EH (cell line): ENCODE data around the gene RPS14.

Experiments used
- DNase-seq: peaks from one replicate; pipeline ENCODE4 v3.0.0-alpha.2; 2015; ENCODE audit warnings: low read depth

Gene RPS14

DNA sequence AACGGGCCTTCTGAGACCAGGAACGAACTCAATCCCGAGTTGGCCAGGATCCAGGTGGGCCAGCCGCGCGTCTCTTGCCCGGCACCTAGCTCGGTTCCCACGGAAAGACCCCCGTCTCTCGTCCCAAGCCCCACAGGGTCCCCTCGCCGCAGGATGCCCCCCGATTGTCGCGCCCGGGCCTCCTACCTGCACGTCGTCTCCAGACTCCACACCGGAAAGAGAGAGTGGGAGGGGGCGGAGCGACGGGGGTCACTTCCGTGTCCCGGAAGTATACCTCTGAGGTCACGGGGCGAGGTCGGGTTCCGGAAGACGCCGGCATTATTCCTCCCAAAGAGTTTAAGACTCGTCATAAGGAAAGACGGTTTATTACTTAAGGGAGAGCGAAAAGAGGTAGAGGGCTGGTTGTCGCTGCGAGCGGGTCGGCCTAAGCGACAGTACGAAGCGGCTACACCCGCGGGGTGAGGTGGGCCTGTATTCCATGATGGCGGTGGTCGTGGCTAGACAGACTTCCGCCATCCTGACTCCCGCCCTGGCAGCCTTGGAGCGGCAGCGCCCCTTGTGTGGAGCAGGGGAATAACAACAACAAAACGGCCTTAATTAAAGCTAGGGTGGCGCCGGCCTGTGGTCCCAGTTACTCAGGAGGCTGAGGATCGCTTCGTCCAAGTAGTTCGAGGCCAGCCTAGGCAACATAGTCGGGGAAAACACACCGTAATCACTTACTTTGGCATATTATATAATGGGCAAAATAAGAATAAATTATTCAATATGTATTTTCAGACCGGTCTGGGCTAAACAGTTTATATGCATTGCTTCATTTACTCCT, at the start of gene RPS14:
Gene RPS14, minus strand, starts transcription at position 223 of the 823 bp plus-strand sequence. CDS start 2,006 bp downstream, outside the sequence.
- DNase-seq: peak; percentile 94

DNA sequence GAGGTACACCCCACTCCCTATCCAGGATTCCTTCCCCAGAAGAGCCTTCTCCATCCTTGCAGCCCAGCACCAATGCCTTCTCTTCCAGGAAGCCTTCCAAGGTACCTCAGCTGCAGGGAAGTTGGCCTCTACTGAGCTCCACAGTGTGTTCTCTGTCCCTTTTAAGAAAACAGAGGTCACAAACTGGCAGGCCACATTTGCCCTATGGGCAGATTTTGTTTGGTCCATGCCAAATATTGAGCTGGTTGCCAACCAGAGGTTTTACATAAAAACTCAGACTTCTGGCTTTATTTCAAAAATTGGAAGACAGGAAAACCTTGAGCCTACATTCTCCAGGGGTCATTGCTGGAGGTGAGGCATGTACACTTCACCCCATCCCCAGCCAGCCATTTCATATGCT, 49.4 kb upstream of the RPS14 start:
- DNase-seq: no peak

- no peak for DNase-seq
Measured at GRCh38 chr5:150498501-150498900, 49.0 kb upstream of the RPS14 start.

DNA sequence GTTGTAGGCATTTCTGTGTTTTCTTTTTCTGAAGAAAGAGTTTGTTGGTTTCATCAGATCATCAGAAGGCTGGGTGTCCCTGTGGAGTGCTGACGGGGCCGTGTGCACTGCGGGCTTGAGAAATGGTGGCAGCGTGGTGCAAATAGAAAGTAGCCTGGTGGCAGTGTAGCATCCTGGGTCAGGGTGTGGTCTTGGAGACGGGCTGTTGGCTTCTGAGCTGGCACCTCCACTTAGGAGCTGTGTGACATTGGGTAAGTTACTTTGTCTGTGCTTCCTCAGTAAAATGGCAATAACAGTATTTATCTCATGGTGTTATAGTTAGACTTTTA, 48.4 kb upstream of the RPS14 start:
- no peak for DNase-seq

GRCh38 chr5:150497274-150497988, 47.9 kb upstream of the RPS14 start:
- DNase-seq: peak; percentile 92

DNA sequence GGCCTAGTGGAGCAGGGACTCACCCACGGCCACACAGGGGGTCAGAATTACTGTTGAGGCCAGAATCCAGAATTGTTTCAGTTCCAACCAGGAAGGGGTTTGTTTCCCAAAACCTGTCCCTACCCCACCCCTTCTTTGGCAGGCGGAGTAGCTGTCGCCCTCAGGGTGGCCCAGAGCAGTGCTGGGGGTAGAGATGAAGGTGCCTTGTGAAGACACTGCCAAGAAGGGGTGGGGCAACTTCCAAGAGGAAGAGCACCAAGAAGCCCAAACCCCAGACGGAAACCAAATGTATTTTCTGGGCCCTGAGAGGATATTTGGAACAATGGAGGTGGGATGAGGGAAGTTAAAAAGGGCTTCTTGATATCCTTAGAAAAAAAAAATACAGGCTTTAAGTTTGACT, 47.0 kb upstream of the RPS14 start:
- DNase-seq: no peak

DNA sequence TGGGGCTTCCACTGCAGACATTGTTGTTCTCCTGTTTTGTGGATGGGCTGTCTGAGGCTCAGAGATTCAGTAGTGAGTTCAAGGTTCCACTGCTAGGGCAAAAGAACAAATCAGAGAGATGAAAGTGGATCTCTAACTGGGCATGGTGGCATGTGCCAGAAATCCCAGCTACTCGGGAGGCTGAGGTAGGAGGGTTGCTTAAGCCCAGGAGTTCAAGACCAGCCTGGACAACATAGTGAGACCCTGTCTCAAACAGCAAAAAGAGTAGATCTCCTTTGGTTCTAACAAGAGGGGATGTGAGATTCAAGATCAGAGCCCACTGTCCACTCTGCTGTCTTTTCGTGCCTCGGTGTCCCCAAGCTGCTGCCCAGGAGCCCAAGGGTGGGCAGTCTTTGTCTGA, 46.6 kb upstream of the RPS14 start:
- DNase-seq: no peak

DNA sequence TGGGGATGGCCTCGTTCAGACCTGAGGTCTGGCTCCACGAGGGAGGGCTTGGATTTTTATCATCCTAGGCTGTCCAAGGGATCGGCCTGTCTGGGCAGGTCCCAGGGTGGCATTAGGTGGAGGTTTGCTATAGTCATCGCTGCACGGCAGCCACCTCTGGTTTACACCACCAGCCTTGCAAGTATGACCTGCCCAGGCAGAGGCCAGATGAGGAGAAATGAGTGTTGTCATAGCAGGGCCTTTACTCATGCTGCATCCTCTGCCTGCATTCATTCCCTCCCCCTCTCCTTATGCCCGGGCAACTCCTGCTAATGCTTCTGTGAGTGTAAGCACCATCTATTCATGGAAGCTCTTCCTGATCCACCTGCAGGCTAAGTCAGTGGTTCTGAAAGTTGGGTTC, 43.1 kb upstream of the RPS14 start:
- peak; percentile 86 for DNase-seq

- DNase-seq: no peak
Measured at GRCh38 chr5:150491876-150492275, 42.3 kb upstream of the RPS14 start.

GRCh38 chr5:150490754-150491153, 41.2 kb upstream of the RPS14 start:
- DNase-seq: no peak

GRCh38 chr5:150490296-150490669, 40.7 kb upstream of the RPS14 start:
- no peak for DNase-seq

- DNase-seq: peak; percentile 72
Measured at GRCh38 chr5:150489360-150490295, 40.1 kb upstream of the RPS14 start.

DNA sequence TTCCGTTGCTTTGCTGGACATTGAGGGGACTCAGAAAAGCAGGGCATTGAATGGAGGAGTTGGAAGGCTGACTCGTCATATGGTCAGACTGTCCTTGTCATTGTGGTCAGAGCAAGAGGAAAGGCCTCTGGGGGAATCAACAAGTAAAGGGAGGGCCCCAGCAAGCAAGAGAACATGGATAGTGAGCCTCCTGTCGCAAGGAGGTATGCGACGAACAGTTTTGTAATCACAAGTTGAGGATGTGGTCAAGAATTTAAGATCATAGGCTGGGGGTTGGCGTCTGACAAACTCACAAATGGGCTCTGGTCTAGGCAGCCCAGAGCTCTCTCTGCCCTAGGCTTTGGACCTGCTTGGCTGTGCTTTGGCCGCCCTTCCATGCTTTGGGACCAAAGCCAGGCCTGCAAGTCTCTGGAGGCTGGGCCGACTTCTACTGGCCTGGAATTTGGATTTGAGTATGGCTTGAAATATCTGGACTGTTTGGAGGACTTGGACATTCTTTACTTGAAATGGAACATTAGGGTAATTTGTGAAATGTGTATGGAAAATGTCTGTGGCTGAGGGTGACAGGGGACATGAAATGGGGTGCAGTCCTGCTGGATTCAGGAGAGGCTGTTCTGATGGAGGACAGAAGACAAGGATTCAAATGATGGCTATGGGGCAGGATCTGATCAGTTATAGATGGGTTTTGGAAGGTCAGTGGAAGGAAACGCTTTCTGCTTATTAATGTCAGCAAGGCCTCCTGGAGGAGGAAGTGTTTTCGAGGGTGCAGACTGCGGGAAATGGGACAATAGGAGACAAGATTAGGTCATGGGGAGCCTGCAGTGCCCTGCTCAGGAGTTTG, 39.2 kb upstream of the RPS14 start:
- peak; percentile 96 for DNase-seq

DNA sequence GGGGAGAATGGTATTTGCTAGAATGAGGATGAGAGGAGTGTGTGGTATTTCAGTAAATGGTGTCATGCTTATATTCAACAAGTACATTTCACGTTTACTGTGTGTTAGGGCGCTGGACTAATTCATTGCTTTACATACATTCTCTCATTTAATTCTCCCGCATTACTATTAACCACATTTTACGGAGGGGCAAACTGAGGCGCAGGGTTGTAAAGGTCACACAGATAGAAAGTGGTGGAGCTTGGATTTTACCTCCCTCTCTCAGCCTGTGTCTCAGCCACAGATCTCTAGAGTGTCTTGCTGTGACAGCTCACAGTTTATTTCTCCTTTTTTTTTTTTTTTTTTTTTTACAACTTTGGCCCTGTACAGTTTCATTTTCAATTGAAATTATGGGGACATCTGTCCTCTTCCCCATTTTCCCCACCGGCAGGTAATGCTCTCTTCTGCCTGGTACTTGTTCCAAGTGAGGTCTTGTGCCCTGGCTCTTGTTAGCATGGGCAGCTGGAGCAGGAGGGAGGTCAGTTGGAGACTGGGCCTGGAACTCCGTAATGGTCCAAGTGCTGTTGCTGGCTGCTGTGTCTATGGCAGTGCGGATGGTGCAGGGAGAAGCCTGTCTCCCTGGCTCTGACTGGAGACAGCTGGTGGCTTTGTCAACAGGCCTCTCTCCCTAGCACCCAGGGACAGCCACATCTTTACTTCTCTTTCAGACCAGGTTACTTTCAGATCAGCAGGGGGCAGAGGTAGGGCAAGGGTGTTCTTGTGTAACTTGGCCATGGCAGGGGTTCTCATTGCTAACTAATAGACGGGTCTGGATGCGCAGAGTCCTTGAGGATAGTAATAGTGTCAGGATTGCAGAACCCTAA, 37.9 kb upstream of the RPS14 start:
- DNase-seq: peak; percentile 57

GRCh38 chr5:150486402-150487198, 37.1 kb upstream of the RPS14 start:
- DNase-seq: peak; percentile 65

DNA sequence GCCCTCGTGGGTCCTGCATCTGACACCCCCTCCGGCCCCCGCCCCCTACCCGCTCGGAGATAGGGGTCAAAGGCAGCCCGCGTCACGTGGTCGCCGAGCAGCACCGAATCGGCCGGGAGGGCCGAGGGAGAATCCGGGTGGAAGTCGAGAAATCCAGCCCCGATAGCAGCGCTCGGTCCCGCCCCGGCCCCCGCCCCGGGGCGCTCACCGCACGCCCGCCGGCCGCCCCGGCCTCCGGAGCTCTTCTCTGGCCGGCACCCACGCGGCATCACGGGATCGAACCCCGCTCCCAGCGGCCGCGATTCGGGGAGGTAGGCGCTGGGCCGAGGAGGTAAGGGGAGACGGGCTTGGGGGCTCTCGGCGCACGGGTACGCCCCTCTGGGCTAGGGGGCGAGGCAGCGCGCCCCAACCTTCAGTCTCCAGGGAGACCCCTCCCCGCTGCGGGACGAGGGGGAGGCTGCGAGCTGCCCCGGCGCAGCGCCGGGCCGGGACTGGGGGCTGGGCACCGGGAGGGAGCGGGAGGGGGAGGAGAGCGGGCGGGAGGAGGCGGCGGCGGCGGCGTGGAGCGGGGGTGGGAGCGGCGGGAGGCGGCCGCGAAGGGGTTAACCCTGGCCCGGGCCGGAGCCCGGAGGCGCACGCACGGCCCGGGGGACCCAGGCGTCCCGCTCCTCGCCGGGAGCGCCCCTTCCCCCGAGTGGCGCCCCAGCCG, 36.3 kb upstream of the RPS14 start:
- peak; percentile 66 for DNase-seq

- no peak for DNase-seq
Measured at GRCh38 chr5:150484964-150485692, 35.6 kb upstream of the RPS14 start.

DNA sequence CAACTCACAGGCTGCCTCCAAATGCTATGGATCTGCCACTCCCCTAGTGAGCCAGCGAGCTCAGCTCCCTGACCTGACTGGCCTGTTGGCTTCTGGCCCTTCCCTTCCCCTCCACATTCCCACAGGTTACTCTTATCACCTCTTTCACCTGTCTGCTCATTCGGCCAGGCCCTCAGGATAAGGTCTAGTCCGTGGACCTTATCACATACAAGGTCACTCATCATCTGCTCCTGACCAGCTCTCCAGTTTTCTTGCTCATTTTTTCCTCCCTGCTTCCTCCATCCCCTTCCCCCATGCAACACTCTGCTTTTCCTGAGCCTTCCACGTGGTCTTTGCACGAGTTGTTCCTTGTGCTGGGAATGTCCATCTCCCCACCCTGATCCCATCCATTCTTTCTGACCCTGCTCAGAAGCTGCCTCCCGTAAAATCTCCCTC, 32.5 kb upstream of the RPS14 start:
- no peak for DNase-seq

- no peak for DNase-seq
Measured at GRCh38 chr5:150481708-150481965, 32.1 kb upstream of the RPS14 start.
